HEK293 (cell line): ENCODE data around the gene GADD45G.

Source experiments
- GLIS1 ChIP-seq: fragments of 450-650 bp; formaldehyde crosslinking; IDR thresholded peaks from 2 replicates; pipeline ENCODE4 v1.5.1; 2016; ENCODE audit warnings: missing biosample characterization, missing genetic modification characterization
- ZBTB8A ChIP-seq: fragments of 450-650 bp; formaldehyde crosslinking; IDR thresholded peaks from 2 replicates; pipeline ENCODE4 v1.5.1; 2016; ENCODE audit warnings: missing biosample characterization, missing genetic modification characterization
- TF ChIP-seq, protein P1 (sequence below): fragments of 450-650 bp; formaldehyde crosslinking; IDR thresholded peaks from 2 replicates; pipeline ENCODE4 v1.5.1; 2016; ENCODE audit warnings: missing biosample characterization, missing genetic modification characterization

DNA sequence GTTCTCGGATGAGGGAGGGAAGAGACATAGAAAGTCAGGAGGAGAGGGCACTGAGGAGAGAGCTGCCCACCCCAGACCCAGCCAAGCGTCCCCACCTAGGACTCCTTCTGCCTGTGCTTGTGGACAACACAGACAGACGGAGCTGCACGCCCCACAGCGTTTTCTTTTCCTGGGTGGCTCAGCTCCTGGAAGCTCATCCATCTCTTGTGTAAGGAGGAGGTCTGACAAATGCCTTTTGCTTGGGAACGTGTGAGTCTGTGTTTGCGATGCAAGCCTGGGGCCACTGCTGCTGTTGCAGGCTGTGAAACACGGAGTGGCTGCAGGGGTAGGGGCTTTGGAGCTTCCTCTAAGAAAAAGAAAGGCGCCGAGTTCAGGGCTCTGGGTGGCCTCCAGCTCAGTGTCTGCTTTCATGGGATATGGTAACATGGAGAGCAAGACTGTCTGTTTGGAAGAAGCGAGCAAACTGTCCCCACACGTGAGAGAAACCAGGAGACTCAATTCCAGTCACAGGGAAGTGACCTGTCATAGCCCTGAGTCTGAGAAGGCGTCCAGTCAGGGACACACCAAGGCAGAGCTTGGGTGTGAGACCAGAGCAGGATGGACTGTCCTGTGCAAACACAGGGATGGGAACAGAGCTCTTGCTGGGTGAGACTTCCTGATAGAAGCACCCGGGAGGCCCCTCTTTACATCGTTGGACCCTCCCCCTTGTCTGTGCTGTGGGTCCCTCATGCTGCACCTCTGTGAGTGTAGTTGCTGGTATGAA, 42.7 kb downstream of the GADD45G start:
- TF ChIP-seq, protein P1, sequence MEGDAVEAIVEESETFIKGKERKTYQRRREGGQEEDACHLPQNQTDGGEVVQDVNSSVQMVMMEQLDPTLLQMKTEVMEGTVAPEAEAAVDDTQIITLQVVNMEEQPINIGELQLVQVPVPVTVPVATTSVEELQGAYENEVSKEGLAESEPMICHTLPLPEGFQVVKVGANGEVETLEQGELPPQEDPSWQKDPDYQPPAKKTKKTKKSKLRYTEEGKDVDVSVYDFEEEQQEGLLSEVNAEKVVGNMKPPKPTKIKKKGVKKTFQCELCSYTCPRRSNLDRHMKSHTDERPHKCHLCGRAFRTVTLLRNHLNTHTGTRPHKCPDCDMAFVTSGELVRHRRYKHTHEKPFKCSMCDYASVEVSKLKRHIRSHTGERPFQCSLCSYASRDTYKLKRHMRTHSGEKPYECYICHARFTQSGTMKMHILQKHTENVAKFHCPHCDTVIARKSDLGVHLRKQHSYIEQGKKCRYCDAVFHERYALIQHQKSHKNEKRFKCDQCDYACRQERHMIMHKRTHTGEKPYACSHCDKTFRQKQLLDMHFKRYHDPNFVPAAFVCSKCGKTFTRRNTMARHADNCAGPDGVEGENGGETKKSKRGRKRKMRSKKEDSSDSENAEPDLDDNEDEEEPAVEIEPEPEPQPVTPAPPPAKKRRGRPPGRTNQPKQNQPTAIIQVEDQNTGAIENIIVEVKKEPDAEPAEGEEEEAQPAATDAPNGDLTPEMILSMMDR (tag by site-specific recombination): no peak
- TF ChIP-seq ZBTB8A (tag by site-specific recombination) (no peak), GLIS1 (tag by site-specific recombination) (no peak)
